Stimulated activated naive CD4-positive, alpha-beta T cell (primary cell): Measurements from ENCODE around the gene SCTR.
"Not testable (repeated sequence)": the region's sequence is repeated elsewhere in the genome, so short reads cannot be mapped to it uniquely, and the experiment has no call there.

Source experiments
- DNase-seq, 6 experiments: peaks; one replicate each; lab custom pipeline; 2025; lab: John Stamatoyannopoulos, UW

SCTR gene

GRCh38 chr2:119407430-119408220 is 116.7 kb downstream of the SCTR start:
- DNase-seq, result peak in 3 of 6 experiments; percentile 12 to 27 (median 20)

GRCh38 chr2:119405151-119405550 is 119.1 kb downstream of the SCTR start:
- DNase-seq, result no peak

GRCh38 chr2:119403618-119404017 is 120.7 kb downstream of the SCTR start:
- DNase-seq, result not testable (repeated sequence)

GRCh38 chr2:119402645-119403560 is 121.4 kb downstream of the SCTR start:
- DNase-seq, result no peak

- DNase-seq, result no peak
Observed at GRCh38 chr2:119402106-119402505, 122.2 kb downstream of the SCTR start.

- no peak for DNase-seq
Observed at GRCh38 chr2:119397196-119397595, 127.1 kb downstream of the SCTR start.

GRCh38 chr2:119393971-119394748 is 130.1 kb downstream of the SCTR start:
- DNase-seq, result no peak
